GM10847 (cell line): Measurements from ENCODE around the gene EFCAB5.

Source experiments
- POLR2A ChIP-seq: IDR thresholded peaks from 2 replicates; pipeline ENCODE4 v1.6.1; 2011; ENCODE audit not compliant: insufficient read length; ENCODE audit errors: extremely low read depth

The EFCAB5 gene

DNA sequence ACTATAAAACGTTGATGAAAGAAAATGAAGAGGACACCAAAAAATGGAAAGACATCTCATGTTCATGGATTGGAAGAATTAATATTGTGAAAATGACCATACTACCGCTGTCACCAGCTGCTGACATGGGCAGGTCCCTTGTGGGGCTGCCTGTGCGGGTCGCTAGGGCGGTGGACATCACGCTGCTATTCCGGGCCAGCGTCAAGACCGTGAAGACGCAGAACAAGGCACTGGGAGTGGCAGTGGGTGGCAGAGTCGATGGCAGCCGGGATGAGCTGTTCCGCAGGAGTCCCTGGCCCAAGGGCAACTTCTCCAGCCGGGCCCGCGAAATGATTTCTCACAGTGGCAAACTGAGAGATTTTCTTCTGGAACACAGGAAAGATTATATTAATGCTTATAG lies 127.0 kb downstream of the EFCAB5 start:
- TF ChIP-seq POLR2A = no peak

DNA sequence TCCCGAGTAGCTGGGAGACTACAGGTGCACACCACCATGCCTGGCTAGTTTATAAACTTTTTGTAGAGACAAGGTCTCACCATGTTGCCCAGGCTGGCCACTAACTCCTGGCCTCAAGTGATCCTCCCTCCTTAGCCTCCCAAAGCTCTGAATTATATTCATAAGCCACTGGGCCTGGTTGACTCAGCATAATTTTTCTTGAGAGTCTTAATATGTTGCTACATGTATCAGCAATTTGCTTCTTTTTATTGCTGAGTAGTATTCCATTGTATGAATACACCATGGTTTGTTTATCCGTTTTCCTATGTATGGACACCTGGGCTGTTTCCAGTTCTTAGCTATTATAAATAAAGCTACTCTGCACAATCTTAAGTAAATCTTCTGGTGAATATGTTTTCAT lies 132.8 kb downstream of the EFCAB5 start:
- no peak for TF ChIP-seq POLR2A

DNA sequence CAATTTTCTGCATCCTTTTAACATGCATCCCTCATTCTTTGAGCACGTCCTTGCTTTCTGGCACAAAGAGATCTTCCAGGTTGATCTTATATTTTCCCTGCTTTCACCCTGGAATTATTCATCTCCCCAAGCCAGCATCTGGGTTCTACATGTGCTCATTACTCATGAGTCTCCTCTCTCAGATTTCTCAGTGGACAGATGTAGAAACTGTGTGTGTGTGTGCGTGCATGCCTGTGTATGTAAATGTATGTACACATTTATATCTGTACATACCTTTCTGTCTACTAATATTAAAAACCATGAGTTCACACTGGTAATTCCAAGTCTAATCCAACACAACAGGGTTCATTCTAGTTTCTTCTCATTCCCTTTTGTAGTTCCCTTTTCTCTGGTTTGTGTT lies 133.3 kb downstream of the EFCAB5 start:
- no peak for TF ChIP-seq POLR2A

DNA sequence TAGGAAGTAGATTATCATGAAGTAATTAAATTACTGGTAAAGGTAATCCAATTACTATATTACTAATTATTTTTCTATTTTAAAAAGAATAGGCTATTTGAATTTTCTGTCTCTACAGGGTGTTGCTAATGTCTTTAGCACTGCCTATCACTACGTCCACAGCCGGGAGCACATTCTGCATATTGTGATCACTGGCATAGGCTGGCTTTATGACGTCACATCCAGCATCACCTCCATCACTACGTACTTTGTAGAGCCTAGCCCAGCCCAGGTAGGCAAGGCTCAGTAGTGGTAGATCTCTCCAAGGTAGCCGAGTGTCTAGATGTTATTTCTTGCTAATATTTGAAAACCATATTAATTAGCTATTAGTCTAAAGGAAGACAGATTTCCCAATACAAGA lies 141.3 kb downstream of the EFCAB5 start:
- no peak for TF ChIP-seq POLR2A

GRCh38 chr17:30084788-30085187 lies 143.4 kb downstream of the EFCAB5 start:
- TF ChIP-seq POLR2A = no peak

DNA sequence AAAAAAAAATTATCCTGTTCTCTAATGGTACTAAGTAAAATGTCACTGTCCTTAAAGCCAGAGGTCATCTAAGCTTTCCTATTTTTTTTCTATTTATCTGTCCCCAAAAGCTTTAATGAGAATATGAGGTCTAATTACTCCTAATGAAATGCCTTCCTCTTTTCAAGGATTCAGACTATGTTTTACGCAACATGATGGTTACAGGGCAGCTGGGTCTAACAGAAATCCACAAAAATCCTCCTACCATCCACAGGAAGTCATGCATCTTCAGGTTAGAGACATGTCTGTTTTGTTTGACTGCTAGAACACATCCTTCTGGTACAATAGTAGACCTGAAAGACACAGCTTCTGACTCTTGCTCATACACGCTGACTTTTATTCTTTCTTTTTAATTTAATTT lies 145.5 kb downstream of the EFCAB5 start:
- no peak for TF ChIP-seq POLR2A

- no peak for TF ChIP-seq POLR2A
These were observed 149.8 kb downstream of the EFCAB5 start for GRCh38 chr17:30091121-30091670.

- TF ChIP-seq POLR2A = no peak
These were observed 150.3 kb downstream of the EFCAB5 start for GRCh38 chr17:30091771-30092170.

DNA sequence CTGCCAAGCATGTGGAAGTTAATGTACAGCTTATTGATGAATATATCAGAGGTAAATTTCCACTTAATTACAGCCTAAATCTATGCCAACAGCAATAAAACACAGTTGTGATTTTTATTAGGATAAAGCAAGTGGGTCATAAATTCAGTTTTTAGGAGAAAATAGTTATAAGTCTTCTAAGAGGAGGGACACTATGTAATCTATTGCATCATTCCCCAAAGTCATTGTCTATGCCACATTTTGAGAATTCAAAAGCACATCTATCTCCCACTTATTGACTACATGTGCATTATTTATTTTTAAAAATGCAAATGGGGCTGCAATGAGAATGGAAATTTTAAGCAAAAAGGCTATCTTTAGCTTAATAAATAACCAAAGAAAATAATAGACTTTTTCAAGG lies 151.5 kb downstream of the EFCAB5 start:
- no peak for TF ChIP-seq POLR2A

GRCh38 chr17:30093463-30094147 lies 152.2 kb downstream of the EFCAB5 start:
- TF ChIP-seq POLR2A = no peak

DNA sequence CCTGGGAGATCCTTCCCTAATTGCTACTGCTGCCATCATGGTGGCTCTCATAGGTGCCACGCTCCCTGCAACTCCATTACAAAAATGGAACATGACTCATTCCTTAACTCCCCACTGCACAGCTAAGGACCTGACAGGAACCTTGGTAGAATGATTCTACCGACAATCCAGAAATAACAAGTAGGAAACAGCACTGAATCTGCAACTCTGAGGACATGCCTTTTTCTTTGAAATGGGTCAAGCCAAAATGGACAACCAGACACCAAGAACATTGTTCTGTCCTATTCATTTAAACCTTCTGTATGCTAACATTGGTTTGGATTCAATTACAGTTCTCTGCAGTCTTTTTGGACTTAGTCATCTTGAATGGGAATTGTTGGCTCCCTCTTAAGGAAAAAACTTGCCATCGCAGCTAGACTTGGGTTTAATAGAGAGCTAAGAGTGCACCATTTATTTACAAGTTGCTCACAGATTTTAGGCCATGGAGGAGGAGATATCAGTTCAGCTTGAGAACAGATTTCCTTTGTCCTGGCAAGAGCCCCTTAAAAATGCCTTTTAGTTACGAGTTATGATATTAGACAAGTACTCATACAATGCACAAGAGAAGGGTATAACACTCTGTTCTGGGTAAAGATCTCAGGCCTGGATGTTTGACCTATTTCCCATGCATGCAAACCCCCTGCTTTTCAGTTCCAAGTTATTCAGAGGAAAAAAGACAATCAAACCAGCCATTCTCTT lies 154.2 kb downstream of the EFCAB5 start:
- no peak for TF ChIP-seq POLR2A

- TF ChIP-seq POLR2A = no peak
These were observed 160.4 kb downstream of the EFCAB5 start for GRCh38 chr17:30101686-30102390.

DNA sequence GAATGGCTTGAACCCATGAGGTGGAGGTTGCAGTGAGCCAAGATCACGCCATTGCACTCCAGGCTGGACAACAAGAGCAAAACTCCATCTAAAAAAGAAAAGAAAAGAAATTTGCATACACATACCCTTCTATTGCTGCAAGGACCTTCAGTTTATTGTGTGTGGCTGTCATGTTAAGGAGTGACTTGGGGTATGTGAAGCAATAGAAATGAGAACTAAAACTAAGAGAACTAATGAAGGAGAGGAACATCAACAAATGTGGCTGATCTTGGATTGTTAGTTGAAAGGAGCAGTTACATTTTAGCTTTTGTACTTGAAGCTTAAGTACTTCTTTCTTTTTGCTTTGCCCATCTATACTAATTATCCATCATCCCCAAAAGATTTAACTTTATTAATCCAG lies 162.5 kb downstream of the EFCAB5 start:
- TF ChIP-seq POLR2A = no peak

DNA sequence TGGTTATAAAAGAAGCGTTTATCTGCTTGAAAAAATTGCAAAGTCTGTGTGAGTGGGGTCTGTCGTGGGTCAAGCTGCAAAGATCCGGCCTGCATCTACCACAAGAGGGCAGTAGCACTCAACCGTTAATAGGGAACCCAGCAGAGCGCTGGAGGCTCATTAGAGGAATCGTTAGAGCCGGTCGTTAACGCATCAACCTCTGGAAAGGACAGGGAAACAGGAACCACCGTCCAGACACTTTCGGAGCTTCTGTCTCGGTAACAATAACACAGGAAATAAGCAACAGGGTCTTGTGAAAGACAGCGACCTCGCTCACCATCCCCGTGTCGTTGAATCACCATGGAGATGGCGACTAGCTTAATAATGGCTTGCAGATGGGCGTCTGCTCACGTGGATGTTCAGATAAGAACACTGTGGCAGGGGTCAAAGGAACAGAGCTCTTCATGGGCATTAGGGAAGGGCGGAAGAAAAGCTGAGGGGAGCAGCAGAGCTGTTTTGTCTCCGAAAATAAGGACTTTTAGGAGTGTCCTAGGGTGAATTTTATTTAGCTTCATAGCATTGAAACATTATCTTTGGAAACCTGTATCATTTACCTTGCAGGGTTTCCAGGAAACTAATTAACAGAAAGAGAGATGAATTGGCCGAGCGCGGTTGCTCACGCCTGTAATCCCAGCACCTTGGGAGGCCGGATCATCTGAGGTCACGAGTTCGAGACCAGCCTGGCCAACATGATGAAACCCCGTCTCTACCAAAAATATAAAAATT lies 163.3 kb downstream of the EFCAB5 start:
- no peak for TF ChIP-seq POLR2A

DNA sequence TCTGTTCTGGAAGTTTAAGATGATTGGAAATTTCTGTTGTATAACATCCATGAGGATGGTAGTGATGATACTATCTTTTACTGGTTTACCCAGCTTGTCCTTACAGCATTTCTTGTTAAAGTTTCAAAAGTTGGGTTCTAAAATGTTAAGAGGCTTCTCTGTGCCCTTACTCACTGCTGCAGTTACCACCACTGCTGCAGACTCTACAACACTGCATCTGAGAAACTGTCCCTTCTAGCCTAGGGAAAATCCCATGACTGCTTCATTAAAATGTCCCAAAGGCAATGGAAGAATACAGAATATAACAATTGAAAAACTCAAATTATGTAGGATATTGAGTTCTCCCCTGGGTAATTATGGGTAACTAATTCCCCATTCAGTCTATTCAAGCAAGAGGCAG lies 171.4 kb downstream of the EFCAB5 start:
- TF ChIP-seq POLR2A = no peak
